HG02610 (cell line): ENCODE results near the gene CHIA.

ENCODE experiments used
- ATAC-seq: cut with Tn5 transposase; IDR thresholded peaks from one replicate; pipeline ENCODE4 v1.9.1; 2021; ENCODE audit warnings: mild to moderate bottlenecking, moderate library complexity; ENCODE audit not compliant: unreplicated experiment

CHIA gene

GRCh38 chr1:111361761-111362160 is 71.1 kb downstream of the CHIA start:
- no peak for ATAC-seq

GRCh38 chr1:111364690-111365089 is 74.0 kb downstream of the CHIA start:
- ATAC-seq: no peak

GRCh38 chr1:111366256-111366655 is 75.6 kb downstream of the CHIA start:
- no peak for ATAC-seq

- no peak for ATAC-seq
Observed at GRCh38 chr1:111369177-111369576, 78.5 kb downstream of the CHIA start.

- ATAC-seq: no peak
Observed at GRCh38 chr1:111369645-111370044, 79.0 kb downstream of the CHIA start.
